Activated T-helper 1 cell treated with anti-CD3 and anti-CD28 coated beads, Interleukin-2, amount 50 U/mL, for 16 hours (primary cell): ENCODE data around the gene RAMP1.
"Not testable (repeated sequence)": the region's sequence is repeated elsewhere in the genome, so short reads cannot be mapped to it uniquely, and the experiment has no call there.

Experiments
- DNase-seq, 2 donors: peaks; one replicate each; pipeline ENCODE4 v3.0.0-alpha.2; 2020; ENCODE audit warnings: low read depth in 1 of 2, low spot score in 1 of 2

The RAMP1 gene

DNA sequence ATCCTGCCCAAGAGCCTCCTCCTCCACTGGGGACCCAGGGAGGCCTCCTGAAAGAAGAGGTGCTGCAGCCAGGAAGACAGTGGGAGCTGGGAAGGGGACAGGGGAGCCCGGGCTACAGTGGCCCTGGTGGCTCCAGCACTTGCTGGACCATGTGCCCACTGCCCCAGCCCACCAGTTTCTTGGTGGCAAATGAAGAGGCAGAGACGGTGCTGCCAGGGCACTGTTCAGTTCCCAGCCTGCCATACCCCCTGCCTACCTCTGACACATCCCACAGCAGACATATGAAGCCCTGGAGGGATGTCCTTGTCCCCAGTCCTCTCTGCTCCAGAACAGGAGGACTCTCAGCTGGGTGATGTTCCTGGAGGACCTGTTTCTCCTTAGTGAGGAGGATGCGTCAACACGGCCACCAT lies 3.7 kb downstream of the RAMP1 start:
- DNase-seq = no peak

- no peak for DNase-seq
These were observed 4.4 kb downstream of the RAMP1 start for GRCh38 chr2:237863689-237864443.

DNA sequence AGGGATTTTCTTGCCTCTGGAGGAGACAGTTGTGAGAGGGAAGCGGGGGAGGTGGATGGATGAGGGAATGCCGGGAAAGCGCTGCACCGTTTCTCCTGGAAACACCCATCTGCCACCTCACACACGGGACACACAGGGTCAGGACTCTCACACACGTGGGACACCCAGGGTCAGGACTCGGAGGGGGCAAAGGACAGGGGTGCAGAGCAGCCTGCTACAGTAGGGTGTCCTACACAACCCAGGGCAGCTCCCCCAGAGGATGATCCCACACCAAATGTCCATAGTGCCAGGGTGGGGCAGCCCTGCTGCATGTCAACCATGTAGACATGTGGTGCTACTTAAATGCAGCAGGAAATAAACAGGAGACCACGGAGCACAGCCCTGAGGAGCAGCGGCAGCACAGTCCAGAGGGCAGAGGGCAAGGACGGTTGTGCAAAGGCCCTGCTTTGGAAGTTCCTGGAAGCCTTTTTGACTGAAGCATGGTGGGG lies 5.1 kb downstream of the RAMP1 start:
- DNase-seq = no peak

DNA sequence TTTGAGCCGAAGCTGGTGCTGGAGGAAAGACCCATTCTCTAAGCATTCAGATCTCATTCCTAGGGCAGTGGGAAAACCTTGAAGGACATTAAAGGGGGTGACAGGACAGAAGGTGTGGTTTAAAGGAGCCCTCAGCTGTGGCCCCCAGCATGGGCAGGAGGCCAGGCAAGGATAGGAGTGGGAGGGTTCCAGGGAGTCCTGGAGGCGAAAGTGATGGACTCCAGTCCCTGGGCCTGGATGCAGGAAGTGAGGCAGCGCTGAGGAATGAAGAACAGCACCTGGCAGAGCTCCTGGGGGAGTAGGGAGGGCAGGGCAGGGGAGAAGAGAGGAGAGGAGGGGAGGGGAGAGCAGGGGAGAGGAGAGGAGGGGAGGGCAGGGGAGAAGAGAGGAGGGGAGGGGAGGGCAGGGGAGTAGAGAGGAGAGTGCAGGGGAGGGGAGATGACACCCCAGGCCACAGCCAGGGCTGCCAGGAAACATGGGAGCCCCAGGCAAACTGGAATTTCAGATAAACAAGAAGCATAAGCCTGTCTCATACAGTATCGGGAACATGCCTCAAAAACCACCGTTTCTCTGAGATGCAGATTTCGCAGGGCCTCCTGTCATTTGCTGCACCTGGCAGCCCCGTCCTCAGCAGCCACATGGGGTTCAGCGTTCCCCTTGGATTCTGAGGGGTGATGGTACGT lies 5.7 kb downstream of the RAMP1 start:
- no peak for DNase-seq

- no peak for DNase-seq
These were observed 6.2 kb downstream of the RAMP1 start for GRCh38 chr2:237865623-237866041.

- DNase-seq = no peak
These were observed 6.7 kb downstream of the RAMP1 start for GRCh38 chr2:237866101-237866621.

DNA sequence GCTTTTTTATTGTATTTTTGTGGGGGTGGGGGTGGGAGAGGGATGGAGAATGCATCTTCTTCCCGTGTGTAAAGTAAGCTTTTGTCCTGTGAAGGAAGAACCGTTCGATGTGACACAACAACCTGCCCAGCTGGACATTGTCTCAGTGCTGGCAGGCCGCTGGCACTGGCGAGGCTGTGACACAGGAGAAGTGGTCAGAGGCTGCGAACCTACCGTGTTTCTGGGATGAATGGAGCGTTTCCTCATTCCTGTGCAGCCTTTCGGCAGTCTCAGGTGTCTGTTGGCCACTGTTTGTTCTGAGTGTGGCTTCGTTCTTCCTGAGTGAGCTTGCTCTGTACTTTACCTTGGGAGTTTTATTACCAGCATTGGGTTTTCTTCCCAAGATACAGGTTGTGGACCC lies 8.0 kb downstream of the RAMP1 start:
- no peak for DNase-seq

- not testable (repeated sequence) for DNase-seq
These were observed 8.7 kb downstream of the RAMP1 start for GRCh38 chr2:237868074-237868473.

- DNase-seq = no peak
These were observed 9.4 kb downstream of the RAMP1 start for GRCh38 chr2:237868631-237869342.

- no peak for DNase-seq
These were observed 10.1 kb downstream of the RAMP1 start for GRCh38 chr2:237869343-237870102.

DNA sequence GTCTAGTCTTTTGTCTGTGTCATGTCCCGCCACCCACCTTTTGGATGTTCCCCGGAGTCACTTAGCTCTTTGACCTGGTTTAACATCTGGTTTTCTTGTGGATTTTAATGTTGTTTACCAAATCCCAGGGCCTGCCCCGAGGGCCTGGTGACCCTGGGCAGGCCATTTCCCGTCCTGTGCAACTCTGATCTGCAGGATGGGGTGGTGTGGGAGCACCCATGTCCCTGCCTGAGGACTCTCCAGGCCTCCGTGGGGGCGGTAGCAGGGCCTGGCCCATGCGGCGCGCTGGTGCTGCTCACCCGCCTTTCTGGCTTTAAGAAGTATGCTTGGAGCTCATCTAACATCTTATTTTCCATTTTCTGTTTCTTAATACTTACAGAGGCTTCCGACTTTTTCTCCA lies 10.7 kb downstream of the RAMP1 start:
- DNase-seq = no peak

DNA sequence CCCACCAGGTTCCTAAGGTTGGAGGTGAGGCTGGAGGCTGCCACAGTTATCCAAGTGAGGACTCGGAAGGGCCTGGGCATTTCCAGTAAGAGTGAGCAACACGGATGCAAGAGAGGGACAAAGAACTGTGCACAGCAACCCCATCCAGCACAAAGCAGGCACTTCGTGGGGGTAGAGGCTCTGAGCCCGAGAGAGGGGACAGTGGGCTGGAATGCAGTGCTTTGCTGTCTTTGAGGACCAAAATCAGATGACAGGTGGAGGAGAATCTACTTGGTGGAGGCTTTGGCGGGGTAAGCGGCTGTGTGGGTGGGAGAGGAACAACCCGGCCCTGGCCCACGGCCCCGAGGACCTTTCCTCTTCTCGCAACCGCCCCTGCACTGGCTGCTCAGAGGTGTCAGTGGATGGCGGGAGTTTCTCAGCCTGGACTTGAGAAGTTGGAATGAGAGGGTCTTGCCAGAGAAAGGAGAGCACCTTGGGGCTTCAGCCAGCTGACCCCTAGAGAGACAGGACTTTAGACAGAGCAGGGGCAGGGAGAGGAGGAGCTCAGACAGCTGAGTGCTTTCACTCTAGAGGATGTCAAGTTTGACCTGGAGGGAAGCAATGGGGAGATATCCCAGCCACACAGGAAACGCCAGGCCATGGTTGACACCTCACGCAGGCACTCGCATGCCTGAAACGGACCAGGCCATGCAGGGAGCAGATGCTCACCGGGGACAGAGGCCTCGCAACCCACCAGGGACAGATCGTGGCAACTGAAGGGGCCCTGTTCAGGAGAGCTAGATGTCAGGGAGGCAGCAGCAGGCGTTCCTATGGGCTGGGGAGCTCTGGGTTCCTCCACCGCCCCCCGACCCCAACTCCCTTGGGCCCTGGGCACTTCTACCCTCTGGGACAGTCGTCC lies 11.6 kb downstream of the RAMP1 start:
- DNase-seq = no peak

- no peak for DNase-seq
These were observed 12.9 kb downstream of the RAMP1 start for GRCh38 chr2:237872178-237872887.

- DNase-seq = no peak
These were observed 14.0 kb downstream of the RAMP1 start for GRCh38 chr2:237873421-237873831.

- DNase-seq = no peak
These were observed 14.6 kb downstream of the RAMP1 start for GRCh38 chr2:237873897-237874551.

DNA sequence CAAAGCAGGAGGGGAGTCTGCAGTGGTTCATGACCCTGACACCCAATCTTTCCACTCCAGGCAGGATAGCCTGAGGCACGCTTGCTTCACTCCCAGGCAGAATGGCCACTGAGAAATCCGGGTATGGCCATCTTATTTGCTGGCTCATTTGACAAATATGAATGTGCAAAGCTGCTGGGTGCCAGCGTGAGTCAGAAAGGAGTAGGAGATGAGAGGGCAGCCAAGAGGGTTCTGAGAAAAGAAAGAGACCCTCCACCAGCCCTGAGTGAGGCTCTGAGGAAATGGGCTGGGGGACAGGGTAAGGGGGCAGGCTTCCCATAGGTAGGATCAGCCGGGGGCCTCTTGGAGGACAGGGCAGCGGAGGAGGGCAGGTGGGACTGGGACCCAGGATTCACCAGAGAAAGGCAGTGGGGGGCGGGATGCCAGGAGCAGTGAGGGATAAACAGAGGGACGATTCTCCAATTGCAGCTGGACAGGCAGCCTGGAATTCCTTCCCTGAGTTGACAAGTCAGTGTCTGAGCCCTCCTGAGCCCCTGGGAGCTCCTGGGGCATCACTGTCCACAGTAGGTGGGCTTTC lies 15.2 kb downstream of the RAMP1 start:
- DNase-seq = no peak

GRCh38 chr2:237875256-237876060 lies 16.0 kb downstream of the RAMP1 start:
- no peak for DNase-seq
